ENCODE results near the gene SRGN.
"Not testable (repeated sequence)": the region's sequence is repeated elsewhere in the genome, so short reads cannot be mapped to it uniquely, and the experiment has no call there.

Gene SRGN

DNA sequence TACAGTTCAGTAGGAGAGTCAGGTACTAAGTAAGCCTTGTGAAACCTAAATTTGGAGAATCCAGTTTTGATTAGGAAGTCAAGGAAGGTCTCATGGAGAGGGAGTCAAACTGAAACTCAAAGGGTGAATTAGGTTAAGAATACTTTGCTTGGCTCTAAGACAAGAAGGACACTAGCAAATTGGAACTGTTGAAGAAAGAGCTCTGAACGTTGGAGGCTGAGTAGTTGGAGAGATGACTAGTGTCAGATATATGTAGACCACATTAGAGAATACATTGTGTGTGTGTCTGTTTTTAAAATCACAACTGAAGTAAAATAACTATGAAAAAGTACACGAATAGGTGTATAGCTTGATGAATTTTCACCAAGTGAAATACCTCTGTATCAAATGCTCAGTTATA, 42.3 kb downstream of the SRGN start:
- H3K4me2 ChIP-seq (ENCODE audit: low read length): no peak overlapping the region
- no peaks in the 10 kb centered on the region for H3K27me3 ChIP-seq (ENCODE audit: insufficient read depth, low read length)
- H2BK5ac ChIP-seq (ENCODE audit: low read depth, low read length, poor library complexity): no peak overlapping the region
- no peak overlapping the region for H3K27ac ChIP-seq (ENCODE audit: low read depth, low read length)
- no peak overlapping the region for H4K12ac ChIP-seq (ENCODE audit: low read depth, low read length)
- no peak overlapping the region for H3K4me3 ChIP-seq (ENCODE audit: low read depth, low read length)
- no CpG with 5 or more reads among the region's 2 CpGs for WGBS (ENCODE audit: extremely low coverage, insufficient coverage, insufficient read length)
- H4K91ac ChIP-seq (ENCODE audit: low read depth, low read length): no peak overlapping the region
- no peak overlapping the region for H3K9ac ChIP-seq (ENCODE audit: low read length)
- no peak for DNase-seq
- no peak overlapping the region for H3K18ac ChIP-seq (ENCODE audit: low read length)
- H3K4me1 ChIP-seq (ENCODE audit: control insufficient read depth in 1 of 2, insufficient read depth in 2 of 2, low read length in 2 of 2): no peaks in the 10 kb centered on the region
- H2AFZ ChIP-seq (ENCODE audit: insufficient read depth, low read length, poor library complexity): no peak overlapping the region
- H3K79me1 ChIP-seq (ENCODE audit: low read length): no peaks in the 10 kb centered on the region
- H3K36me3 ChIP-seq (ENCODE audit: control insufficient read depth in 1 of 2, insufficient read depth in 2 of 2, low read length in 2 of 2): peaks cover 3 to 4% of the 10 kb centered on the region in 2 experiments
- no peak overlapping the region for H3K4ac ChIP-seq (ENCODE audit: low read depth, low read length)
- H2BK120ac ChIP-seq (ENCODE audit: insufficient read depth, low read length, poor library complexity): no peak overlapping the region
- no peak overlapping the region for H3K14ac ChIP-seq (ENCODE audit: low read length)
- H4K8ac ChIP-seq (ENCODE audit: low read depth, low read length): no peak overlapping the region
- no peak overlapping the region for H3K23ac ChIP-seq (ENCODE audit: low read length)
- peaks cover 3% of the 10 kb centered on the region for H3K79me2 ChIP-seq (ENCODE audit: control insufficient read depth, insufficient read depth, low read length, poor library complexity)
- no peaks in the 10 kb centered on the region for H3K9me3 ChIP-seq (ENCODE audit: insufficient read depth, low read depth, low read length)
- no peak overlapping the region for H2BK12ac ChIP-seq (ENCODE audit: low read length)
- H2AK5ac ChIP-seq (ENCODE audit: low read length): no peak overlapping the region

DNA sequence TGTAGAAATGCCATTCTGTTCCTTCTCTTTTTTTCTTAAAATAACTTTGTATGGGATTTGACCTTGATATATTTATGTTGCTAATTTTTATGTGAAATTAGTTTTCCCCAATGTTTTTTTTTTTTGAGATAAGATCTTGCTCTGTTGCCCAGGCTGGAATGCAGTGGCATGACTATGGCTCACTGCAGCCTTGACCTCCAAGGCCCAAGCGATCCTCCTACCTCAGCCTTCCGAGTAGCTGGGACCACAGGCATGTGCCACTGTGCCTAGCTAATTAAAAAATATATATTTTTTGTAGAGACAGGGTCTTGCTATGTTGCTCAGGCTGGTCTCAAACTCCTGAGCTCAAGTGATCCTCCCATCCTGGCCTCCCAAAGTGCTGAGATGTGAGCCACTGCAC, 52.1 kb downstream of the SRGN start:
- DNase-seq: no peak
- H2AK5ac ChIP-seq (ENCODE audit: low read length): no peak overlapping the region
- H3K14ac ChIP-seq (ENCODE audit: low read length): no peak overlapping the region
- H3K4me3 ChIP-seq (ENCODE audit: low read depth, low read length): no peak overlapping the region
- WGBS (ENCODE audit: extremely low coverage, insufficient coverage, insufficient read length): no CpG with 5 or more reads among the region's 2 CpGs
- H4K91ac ChIP-seq (ENCODE audit: low read depth, low read length): no peak overlapping the region
- peaks cover 0 to 4% of the 10 kb centered on the region in 2 experiments for H3K36me3 ChIP-seq (ENCODE audit: control insufficient read depth in 1 of 2, insufficient read depth in 2 of 2, low read length in 2 of 2)
- no peak overlapping the region for H3K9ac ChIP-seq (ENCODE audit: low read length)
- H3K4ac ChIP-seq (ENCODE audit: low read depth, low read length): no peak overlapping the region
- H3K27ac ChIP-seq (ENCODE audit: low read depth, low read length): no peak overlapping the region
- no peak overlapping the region for H3K18ac ChIP-seq (ENCODE audit: low read length)
- no peak overlapping the region for H2BK5ac ChIP-seq (ENCODE audit: low read depth, low read length, poor library complexity)
- no peak overlapping the region for H4K8ac ChIP-seq (ENCODE audit: low read depth, low read length)
- no peak overlapping the region for H2AFZ ChIP-seq (ENCODE audit: insufficient read depth, low read length, poor library complexity)
- H3K79me1 ChIP-seq (ENCODE audit: low read length): no peaks in the 10 kb centered on the region
- H3K4me1 ChIP-seq (ENCODE audit: control insufficient read depth in 1 of 2, insufficient read depth in 2 of 2, low read length in 2 of 2): no peaks in the 10 kb centered on the region
- no peaks in the 10 kb centered on the region for H3K27me3 ChIP-seq (ENCODE audit: insufficient read depth, low read length)
- no peaks in the 10 kb centered on the region for H3K79me2 ChIP-seq (ENCODE audit: control insufficient read depth, insufficient read depth, low read length, poor library complexity)
- no peak overlapping the region for H3K23ac ChIP-seq (ENCODE audit: low read length)
- no peaks in the 10 kb centered on the region for H3K9me3 ChIP-seq (ENCODE audit: insufficient read depth, low read depth, low read length)
- H4K12ac ChIP-seq (ENCODE audit: low read depth, low read length): no peak overlapping the region
- H2BK12ac ChIP-seq (ENCODE audit: low read length): no peak overlapping the region
- H3K4me2 ChIP-seq (ENCODE audit: low read length): no peak overlapping the region
- H2BK120ac ChIP-seq (ENCODE audit: insufficient read depth, low read length, poor library complexity): no peak overlapping the region

DNA sequence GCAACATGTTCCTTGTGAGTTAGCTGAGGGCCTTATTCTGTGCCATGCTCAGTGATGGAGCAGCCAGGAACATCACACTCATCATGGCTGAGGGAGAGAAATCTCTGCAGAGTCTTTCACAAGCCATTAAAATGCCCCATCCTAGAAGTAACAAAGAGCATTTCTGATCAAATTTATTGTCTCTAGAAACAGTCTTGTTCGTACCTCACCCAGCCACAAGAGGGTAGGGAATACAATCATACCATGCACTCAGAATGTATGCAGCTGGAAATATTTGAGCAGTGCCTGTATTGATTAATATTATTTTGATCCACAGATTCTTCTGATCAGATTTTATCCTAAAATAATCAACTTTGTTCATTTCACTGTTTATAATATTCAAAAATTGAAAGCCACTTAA, 53.4 kb downstream of the SRGN start:
- H2AK5ac ChIP-seq (ENCODE audit: low read length): no peak overlapping the region
- no peak overlapping the region for H2AFZ ChIP-seq (ENCODE audit: insufficient read depth, low read length, poor library complexity)
- H3K4me1 ChIP-seq (ENCODE audit: control insufficient read depth in 1 of 2, insufficient read depth in 2 of 2, low read length in 2 of 2): no peaks in the 10 kb centered on the region
- no peaks in the 10 kb centered on the region for H3K79me1 ChIP-seq (ENCODE audit: low read length)
- H4K91ac ChIP-seq (ENCODE audit: low read depth, low read length): no peak overlapping the region
- no peak overlapping the region for H3K23ac ChIP-seq (ENCODE audit: low read length)
- no peak overlapping the region for H3K27ac ChIP-seq (ENCODE audit: low read depth, low read length)
- no peaks in the 10 kb centered on the region for H3K27me3 ChIP-seq (ENCODE audit: insufficient read depth, low read length)
- no peak for DNase-seq
- no peak overlapping the region for H3K4me2 ChIP-seq (ENCODE audit: low read length)
- H4K12ac ChIP-seq (ENCODE audit: low read depth, low read length): no peak overlapping the region
- no peak overlapping the region for H3K4ac ChIP-seq (ENCODE audit: low read depth, low read length)
- H2BK12ac ChIP-seq (ENCODE audit: low read length): no peak overlapping the region
- no peak overlapping the region for H3K9ac ChIP-seq (ENCODE audit: low read length)
- H4K8ac ChIP-seq (ENCODE audit: low read depth, low read length): no peak overlapping the region
- H3K14ac ChIP-seq (ENCODE audit: low read length): no peak overlapping the region
- H3K36me3 ChIP-seq (ENCODE audit: control insufficient read depth in 1 of 2, insufficient read depth in 2 of 2, low read length in 2 of 2): peaks cover 0 to 1% of the 10 kb centered on the region in 2 experiments
- H3K9me3 ChIP-seq (ENCODE audit: insufficient read depth, low read depth, low read length): no peaks in the 10 kb centered on the region
- H3K4me3 ChIP-seq (ENCODE audit: low read depth, low read length): no peak overlapping the region
- no peaks in the 10 kb centered on the region for H3K79me2 ChIP-seq (ENCODE audit: control insufficient read depth, insufficient read depth, low read length, poor library complexity)
- WGBS (ENCODE audit: extremely low coverage, insufficient coverage, insufficient read length): no CpG with 5 or more reads among the region's 1 CpG
- no peak overlapping the region for H2BK5ac ChIP-seq (ENCODE audit: low read depth, low read length, poor library complexity)
- no peak overlapping the region for H2BK120ac ChIP-seq (ENCODE audit: insufficient read depth, low read length, poor library complexity)
- no peak overlapping the region for H3K18ac ChIP-seq (ENCODE audit: low read length)

DNA sequence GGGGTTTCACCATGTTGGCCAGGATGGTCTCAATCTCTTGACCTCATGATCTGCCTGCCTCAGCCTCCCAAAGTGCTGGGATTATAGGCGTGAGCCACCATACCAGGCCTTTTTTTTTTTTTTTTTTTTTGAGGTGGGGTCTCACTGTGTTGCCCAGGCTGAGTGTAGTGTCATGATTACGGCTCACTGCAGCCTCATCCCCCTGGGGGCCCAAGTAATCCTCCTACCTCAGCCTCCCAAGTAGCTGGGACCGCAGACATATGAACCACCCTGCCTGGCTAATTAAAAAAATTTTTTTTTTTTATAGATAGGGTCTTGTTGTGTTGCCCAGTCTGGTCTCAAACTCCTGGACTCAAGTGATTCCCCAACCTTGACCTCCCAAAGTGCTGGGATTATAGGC, 54.2 kb downstream of the SRGN start:
- H3K14ac ChIP-seq (ENCODE audit: low read length); H2AK5ac ChIP-seq (ENCODE audit: low read length); H3K79me1 ChIP-seq (ENCODE audit: low read length); H3K9ac ChIP-seq (ENCODE audit: low read length); H3K36me3 ChIP-seq (ENCODE audit: control insufficient read depth in 1 of 2, insufficient read depth in 2 of 2, low read length in 2 of 2); H3K9me3 ChIP-seq (ENCODE audit: insufficient read depth, low read depth, low read length); H3K4me3 ChIP-seq (ENCODE audit: low read depth, low read length); H2BK120ac ChIP-seq (ENCODE audit: insufficient read depth, low read length, poor library complexity); H3K18ac ChIP-seq (ENCODE audit: low read length); H3K27me3 ChIP-seq (ENCODE audit: insufficient read depth, low read length); H2BK12ac ChIP-seq (ENCODE audit: low read length); H3K23ac ChIP-seq (ENCODE audit: low read length); H4K91ac ChIP-seq (ENCODE audit: low read depth, low read length); H3K79me2 ChIP-seq (ENCODE audit: control insufficient read depth, insufficient read depth, low read length, poor library complexity); H2AFZ ChIP-seq (ENCODE audit: insufficient read depth, low read length, poor library complexity); H4K12ac ChIP-seq (ENCODE audit: low read depth, low read length); H3K4me2 ChIP-seq (ENCODE audit: low read length); DNase-seq; H3K27ac ChIP-seq (ENCODE audit: low read depth, low read length); H3K4ac ChIP-seq (ENCODE audit: low read depth, low read length); H3K4me1 ChIP-seq (ENCODE audit: control insufficient read depth in 1 of 2, insufficient read depth in 2 of 2, low read length in 2 of 2); H4K8ac ChIP-seq (ENCODE audit: low read depth, low read length); H2BK5ac ChIP-seq (ENCODE audit: low read depth, low read length, poor library complexity): not testable (repeated sequence)
- no CpG with 5 or more reads among the region's 3 CpGs for WGBS (ENCODE audit: extremely low coverage, insufficient coverage, insufficient read length)
